SK-N-DZ (cell line): ENCODE measurements around the gene MAP2K3.
"Not testable (repeated sequence)": the region's sequence is repeated elsewhere in the genome, so short reads cannot be mapped to it uniquely, and the experiment has no call there.

Experiments used
- DNase-seq: peaks from one replicate; pipeline ENCODE4 v3.0.0-alpha.2; 2015; ENCODE audit warnings: low spot score

MAP2K3 gene

GRCh38 chr17:21296097-21297025 is 11.8 kb downstream of the MAP2K3 start:
- DNase-seq = no peak

DNA sequence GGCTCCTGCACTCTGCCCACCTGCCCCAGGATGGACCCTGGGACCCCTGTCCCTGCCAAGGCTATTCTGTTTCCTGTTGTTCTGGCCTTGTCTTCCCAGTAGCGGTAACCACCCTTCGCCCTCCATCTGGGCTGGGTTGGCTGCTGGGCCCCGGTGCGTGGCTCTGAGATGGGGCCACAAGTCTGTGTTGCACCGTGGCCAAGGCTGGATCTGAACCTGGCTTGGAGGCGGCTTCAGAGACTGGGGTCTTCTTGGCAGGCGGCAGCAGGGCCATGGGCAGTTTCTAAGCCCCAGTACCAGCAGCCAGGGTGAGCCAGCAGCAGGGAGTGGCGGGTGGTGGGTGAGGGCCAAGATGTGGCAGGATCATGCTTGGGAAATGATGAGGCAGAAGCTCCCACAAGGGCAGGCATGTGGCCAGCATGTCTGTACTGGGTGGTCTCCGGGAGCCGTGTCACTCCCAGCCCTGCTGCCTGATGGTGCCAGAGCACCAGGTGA is 12.6 kb downstream of the MAP2K3 start:
- no peak for DNase-seq

GRCh38 chr17:21297597-21297996 is 13.1 kb downstream of the MAP2K3 start:
- no peak for DNase-seq

GRCh38 chr17:21298056-21298982 is 13.8 kb downstream of the MAP2K3 start:
- DNase-seq = no peak

DNA sequence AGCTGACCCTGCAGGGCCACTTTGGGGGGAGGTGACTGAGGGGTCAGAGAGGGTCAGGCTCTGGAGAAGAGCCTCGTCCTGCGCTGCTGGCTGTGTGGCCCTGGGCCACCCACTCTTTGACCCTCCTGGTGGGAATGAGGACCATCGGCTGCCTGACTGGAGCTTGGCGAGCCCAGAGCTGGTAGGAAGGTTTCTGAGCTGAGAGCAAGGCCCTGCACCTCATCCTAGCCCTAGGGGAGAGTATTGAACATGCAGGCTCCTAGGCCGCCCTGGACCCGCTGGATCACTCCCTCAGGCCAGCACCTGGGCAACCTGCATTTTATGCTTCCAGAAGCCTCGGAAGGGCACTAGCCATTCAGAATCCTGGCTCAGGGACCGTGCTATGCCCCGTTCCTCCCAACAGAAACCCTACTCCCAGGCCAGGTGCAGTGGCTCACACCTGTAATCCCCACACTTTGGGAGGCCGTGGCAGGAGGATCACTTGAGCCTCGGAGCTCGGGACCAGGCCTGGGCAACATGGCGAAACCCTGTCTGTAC is 14.5 kb downstream of the MAP2K3 start:
- DNase-seq = no peak

GRCh38 chr17:21299981-21300600 is 15.6 kb downstream of the MAP2K3 start:
- no peak for DNase-seq

DNA sequence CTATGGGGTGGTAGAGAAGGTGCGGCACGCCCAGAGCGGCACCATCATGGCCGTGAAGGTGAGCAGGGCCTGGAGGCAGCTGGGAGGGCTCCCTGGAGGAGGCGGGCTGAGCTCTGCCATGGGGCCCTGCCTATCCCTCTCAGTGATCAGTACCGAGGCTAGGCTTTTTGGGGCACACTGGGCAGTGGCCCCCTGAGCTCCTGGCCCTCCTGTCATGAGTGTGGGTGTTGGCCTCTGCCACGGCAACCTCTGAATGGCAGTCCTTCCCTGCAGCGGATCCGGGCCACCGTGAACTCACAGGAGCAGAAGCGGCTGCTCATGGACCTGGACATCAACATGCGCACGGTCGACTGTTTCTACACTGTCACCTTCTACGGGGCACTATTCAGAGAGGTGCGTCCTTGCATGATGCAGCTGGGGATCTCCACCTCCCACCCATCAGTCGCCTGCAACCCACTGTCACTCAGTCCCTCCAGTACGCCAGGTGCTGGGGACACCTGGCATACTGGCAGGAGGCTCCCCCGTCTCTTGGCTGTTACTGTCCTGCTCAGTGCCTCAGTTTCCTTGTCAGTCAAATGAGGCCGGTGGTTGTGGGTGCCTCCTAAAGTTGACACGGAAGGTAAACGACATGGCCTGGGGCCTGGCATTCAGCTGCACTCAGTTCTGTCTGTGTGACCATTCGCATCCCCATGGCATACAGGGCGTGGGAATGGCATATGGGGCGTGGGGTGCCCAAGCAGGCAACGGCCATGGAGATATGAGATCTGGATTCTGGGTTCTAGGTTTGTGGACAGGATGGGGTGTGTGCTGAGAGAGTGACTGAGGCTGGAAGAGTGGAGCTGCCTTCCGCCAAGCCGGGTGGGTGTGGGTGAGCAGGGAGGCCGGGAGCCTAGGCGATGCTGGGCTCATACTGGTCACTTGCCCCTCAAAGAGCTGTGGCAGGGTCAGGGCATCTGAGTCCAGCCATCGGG is 16.4 kb downstream of the MAP2K3 start:
- no peak for DNase-seq

DNA sequence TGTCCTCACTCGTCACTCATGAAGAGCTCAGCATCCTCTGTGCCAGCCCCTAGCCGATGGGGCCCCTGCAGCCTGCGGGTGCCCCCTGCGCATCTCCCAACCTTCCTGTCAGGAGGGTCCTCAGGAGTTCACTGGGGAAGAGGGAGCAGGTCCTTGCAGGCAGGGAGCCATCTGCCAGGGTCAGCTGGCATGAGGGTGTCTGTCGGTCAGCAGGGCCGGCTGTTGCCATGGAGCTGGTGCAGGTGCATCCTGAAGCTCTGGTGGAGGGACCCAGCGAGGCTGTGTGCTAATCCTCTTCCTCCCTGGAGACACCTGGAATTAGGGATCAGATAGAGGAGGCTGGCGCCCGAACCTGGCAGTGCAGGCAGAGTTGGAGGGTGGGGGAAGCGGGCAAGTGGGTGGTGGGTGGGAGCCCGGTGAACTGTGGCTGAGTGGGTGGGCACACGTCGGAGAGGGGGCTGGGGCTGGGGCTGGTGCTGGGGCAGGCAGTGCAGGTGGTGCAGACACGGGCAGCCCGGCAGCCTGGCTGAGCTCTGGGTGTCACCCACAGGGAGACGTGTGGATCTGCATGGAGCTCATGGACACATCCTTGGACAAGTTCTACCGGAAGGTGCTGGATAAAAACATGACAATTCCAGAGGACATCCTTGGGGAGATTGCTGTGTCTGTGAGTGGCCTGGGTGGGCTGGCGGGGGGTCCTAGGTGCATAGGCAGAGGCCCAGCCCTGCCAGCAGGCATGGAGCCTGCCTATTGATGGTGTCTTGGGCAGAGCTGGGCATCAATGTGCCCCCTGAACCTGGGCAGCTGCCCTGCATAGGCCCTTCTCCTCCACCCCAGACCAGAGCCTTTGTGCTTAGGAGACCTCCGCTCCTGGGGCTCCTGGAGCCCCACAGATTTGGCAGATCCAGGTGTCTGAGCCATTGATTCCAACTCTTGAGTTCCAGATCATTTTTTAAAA is 17.4 kb downstream of the MAP2K3 start:
- DNase-seq = no peak

DNA sequence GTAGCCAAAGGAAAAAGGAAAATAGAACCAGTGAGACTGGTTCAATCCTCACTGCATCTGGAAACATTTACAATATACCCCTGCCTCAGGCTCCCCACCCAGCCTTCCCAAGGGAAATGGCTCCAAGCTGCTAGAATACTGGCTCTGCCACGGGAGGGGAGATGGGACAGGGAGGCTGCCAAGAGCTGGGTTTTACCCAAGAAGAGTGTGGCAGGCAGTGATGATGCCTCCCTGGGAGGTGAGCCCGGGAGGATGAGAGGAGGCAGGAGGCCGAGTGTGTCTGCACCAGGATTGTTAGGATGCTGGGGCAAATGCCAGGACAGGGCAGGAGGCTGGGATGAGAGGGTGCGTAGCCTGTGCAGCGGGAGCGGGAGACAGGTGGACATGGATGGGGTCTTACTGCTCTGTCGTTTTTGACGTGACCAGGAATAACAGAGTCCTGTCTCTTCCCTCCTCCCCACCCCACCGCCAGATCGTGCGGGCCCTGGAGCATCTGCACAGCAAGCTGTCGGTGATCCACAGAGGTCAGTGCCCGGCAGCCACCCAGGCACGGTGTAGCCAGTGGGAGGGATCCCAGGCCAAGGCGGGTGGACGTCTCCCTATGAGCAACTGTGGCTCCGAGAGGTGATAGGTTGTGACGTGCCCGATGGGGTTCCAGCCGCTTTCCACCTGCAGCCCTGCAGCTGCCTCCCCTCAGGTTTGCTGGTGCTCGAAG is 18.4 kb downstream of the MAP2K3 start:
- no peak for DNase-seq

GRCh38 chr17:21303441-21304065 is 19.0 kb downstream of the MAP2K3 start:
- DNase-seq = no peak

- no peak for DNase-seq
Measured at GRCh38 chr17:21304091-21304490, 19.6 kb downstream of the MAP2K3 start.

DNA sequence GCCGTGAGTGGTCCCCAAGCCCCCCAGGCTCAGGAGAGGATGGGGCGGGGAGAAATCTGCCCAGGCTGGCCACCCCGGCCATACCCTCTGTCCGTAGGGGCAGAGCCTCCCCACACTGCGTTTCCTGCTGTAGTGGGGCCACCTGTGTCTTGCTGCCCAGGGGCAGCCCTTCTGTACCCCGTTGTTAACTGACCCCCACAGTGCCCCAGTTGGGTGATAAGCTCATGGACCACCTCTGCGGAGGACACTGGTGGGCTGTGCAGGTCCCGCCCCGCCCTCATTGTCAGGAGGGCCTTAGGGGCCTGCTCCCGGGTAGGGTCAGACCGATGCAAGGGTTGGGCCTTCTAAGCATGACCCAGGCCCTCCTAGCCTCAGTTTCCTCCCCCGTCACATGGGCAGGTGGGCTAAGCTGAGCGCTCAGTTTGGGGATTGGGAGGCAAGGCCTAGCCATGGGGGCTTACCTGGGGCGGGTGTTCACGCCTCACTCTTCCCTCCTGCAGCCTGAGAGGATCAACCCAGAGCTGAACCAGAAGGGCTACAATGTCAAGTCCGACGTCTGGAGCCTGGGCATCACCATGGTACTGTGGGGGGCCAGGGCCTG is 20.1 kb downstream of the MAP2K3 start:
- not testable (repeated sequence) for DNase-seq

- DNase-seq = not testable (repeated sequence)
Measured at GRCh38 chr17:21305431-21306180, 21.1 kb downstream of the MAP2K3 start.

DNA sequence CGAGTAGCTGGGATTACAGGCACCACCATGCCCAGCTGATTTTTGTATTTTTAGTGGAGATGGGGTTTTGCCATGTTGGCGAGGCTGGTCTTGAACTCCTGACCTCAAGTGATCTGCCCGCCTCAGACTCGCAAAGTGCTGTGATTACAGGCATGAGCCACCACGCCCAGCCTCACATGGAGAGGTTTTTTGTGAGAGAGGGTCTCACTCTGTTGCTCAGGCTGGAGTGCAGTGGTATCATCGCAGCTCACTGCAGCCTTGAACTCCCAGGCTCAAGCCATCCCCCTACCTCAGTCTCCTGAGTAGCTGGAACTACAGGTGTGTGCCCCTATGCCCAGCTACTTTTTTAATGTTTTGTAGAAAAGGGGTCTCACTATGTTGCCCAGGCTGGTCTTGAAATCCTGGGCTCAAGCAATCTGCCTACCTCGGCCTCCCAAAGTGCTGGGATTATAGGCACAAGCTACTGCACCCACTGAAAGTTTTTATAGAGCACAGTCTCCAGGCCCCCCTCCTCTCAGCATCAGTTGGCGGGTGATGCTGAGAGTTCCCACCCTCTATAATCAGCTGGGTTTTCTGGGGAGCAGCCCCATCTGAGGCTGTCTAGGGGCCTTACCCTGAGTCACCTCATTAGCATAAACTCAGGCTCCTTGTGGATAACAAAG is 22.2 kb downstream of the MAP2K3 start:
- not testable (repeated sequence) for DNase-seq

GRCh38 chr17:21307273-21307625 is 22.7 kb downstream of the MAP2K3 start:
- not testable (repeated sequence) for DNase-seq

DNA sequence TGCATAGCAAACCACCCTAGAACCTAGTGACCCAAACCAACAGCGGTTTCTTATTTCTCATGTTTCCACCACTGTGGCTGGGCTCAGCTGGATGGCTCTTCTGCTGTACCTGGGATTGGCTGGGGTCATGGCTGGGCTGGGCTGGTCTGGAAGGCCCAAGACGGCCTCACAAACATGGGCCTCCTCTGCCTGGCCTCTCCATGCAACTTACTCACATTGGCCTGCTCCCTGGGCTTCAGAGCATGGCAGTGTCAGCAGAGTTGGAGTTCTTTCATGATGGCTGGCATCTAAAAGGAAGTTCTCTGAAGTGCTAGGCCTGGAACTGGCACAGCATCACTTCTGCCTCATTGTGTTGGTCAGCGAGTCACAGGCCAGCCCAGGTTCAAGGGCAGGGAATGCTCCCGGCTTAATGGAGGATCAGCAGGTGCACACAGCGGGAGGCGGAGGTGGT is 24.4 kb downstream of the MAP2K3 start:
- DNase-seq = not testable (repeated sequence)
